ENCODE results near the gene TNXB. TPM values are rescaled to one million over a fixed set of nuclear protein-coding genes. Genes with fewer than 3 reads are reported as not detected.
"Not testable (repeated sequence)": the region's sequence is repeated elsewhere in the genome, so short reads cannot be mapped to it uniquely, and the experiment has no call there.

TNXB gene
- total RNA-seq, 1 experiment from 2014 or later = 11.5 TPM

DNA sequence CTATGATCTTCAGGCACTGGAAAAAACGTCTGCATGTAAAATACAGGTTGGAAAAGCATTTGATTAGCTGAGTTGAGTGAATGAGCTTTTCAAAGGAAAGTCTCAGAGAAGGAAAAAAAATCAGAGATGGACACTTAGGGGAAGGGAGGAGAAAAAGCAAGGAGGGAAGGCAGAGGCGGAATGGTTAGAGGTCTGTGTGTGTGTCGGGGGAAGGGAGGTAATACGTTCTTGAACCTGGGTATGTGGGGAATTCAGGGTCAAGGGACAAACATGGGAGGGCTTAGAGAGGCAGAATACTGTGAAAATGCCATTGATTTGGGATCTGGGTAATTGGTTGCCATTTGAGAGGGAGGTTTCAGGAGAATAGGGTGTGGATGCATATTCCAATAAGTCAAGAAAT, 37.5 kb upstream of the TNXB start:
- no peaks in the 10 kb centered on the region for H3K36me3 ChIP-seq (ENCODE audit: insufficient read depth, low read length, poor library complexity, severe bottlenecking)
- no TSS peak for BruUV-seq (replicated peaks)

DNA sequence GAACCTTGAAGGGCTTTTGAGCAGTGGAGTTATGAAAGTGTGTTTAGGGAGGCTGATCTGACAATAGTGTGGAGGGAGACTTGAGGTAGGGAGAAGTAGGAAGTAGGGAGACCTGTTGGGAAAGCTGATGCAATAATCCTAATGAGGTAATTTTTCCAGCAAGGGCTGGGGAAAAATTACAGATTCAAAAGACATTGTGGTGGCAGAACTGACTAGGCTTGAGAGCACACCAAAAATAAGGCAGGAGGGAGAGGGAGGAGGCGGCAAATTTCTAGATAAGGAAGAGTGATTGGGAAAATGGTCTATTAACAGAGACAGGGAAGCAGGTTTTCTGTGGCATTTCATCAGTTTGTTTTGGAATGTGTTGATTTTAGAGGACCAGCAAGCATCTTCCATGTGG, 37.1 kb upstream of the TNXB start:
- intact Hi-C loops (cut with micrococcal nuclease; ENCODE audit: unreplicated experiment) = no loop called here
- TF ChIP-seq, protein P1, sequence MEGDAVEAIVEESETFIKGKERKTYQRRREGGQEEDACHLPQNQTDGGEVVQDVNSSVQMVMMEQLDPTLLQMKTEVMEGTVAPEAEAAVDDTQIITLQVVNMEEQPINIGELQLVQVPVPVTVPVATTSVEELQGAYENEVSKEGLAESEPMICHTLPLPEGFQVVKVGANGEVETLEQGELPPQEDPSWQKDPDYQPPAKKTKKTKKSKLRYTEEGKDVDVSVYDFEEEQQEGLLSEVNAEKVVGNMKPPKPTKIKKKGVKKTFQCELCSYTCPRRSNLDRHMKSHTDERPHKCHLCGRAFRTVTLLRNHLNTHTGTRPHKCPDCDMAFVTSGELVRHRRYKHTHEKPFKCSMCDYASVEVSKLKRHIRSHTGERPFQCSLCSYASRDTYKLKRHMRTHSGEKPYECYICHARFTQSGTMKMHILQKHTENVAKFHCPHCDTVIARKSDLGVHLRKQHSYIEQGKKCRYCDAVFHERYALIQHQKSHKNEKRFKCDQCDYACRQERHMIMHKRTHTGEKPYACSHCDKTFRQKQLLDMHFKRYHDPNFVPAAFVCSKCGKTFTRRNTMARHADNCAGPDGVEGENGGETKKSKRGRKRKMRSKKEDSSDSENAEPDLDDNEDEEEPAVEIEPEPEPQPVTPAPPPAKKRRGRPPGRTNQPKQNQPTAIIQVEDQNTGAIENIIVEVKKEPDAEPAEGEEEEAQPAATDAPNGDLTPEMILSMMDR (conservative IDR thresholded peaks at IDR 0.05; ENCODE audit: low read depth, low read length) = no peak
- TF ChIP-seq EZH2 (IDR thresholded peaks at IDR 0.05; ENCODE audit: borderline replicate concordance, low read depth, low read length, poor library complexity, severe bottlenecking) = no peak

More for the DNA sequence above, 37.5 kb upstream of the TNXB start:
- DNase-seq (ENCODE audit: low spot score) = no peak
- TF ChIP-seq EZH2 (IDR thresholded peaks at IDR 0.05; ENCODE audit: borderline replicate concordance, low read depth, low read length, poor library complexity, severe bottlenecking) = no peak
- TF ChIP-seq, protein P1 (conservative IDR thresholded peaks at IDR 0.05; ENCODE audit: low read depth, low read length) = no peak
- Histone ChIP-seq H3K4me1 (ENCODE audit: insufficient read depth, low read length, poor library complexity, severe bottlenecking) (peaks cover 3% of the 10 kb centered on the region), H3K9me3 (ENCODE audit: low read depth, low read length, poor library complexity, severe bottlenecking) (no peaks in the 10 kb centered on the region), H3K27me3 (replicated peaks; ENCODE audit: insufficient read depth, low read depth, low read length, poor library complexity) (no peaks in the 10 kb centered on the region), H3K4me3 (ENCODE audit: low read depth, low read length, poor library complexity, severe bottlenecking) (no peak overlapping the region), H3K27ac (ENCODE audit: low read depth, low read length, poor library complexity, severe bottlenecking) (no peak overlapping the region)
- intact Hi-C loops (cut with micrococcal nuclease; ENCODE audit: unreplicated experiment) = no loop called here
- CTCF ChIA-PET = no interaction called here
- POLR2A ChIA-PET (ENCODE audit: low non-redundant PET) = no interaction called here

DNA sequence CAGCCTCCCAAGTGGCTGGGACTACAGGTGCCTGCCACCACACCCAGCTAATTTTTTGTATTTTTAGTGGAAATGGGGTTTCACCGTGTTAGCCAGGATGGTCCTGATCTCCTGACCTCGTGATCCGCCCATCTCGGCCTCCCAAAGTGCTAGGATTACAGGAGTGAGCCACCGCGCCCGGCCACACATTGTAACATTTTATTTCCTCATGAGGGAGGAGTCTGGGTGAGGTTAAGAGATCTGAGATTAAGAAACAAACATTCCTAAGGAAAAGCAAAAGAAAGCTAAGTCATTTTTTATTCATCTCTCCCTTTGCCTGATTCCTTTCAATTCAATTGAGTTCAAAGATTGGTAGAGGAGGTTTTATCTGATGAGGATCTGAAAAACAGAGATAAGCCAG, 35.1 kb upstream of the TNXB start:
- POLR2A ChIA-PET (ENCODE audit: low non-redundant PET); H3K27ac ChIP-seq (ENCODE audit: low read depth, low read length, poor library complexity, severe bottlenecking); DNase-seq (ENCODE audit: low spot score); H3K4me1 ChIP-seq (ENCODE audit: insufficient read depth, low read length, poor library complexity, severe bottlenecking); BruUV-seq (replicated peaks); H3K36me3 ChIP-seq (ENCODE audit: insufficient read depth, low read length, poor library complexity, severe bottlenecking); H3K9me3 ChIP-seq (ENCODE audit: low read depth, low read length, poor library complexity, severe bottlenecking); H3K27me3 ChIP-seq (replicated peaks; ENCODE audit: insufficient read depth, low read depth, low read length, poor library complexity); CTCF ChIA-PET; H3K4me3 ChIP-seq (ENCODE audit: low read depth, low read length, poor library complexity, severe bottlenecking); intact Hi-C loops (cut with micrococcal nuclease; ENCODE audit: unreplicated experiment): not testable (repeated sequence)

More for the DNA sequence above, 37.1 kb upstream of the TNXB start:
- ChIA-PET POLR2A (ENCODE audit: low non-redundant PET) (no interaction called here), CTCF (no interaction called here)
- DNase-seq (ENCODE audit: low spot score) = no peak
- no peak overlapping the region for H3K27ac ChIP-seq (ENCODE audit: low read depth, low read length, poor library complexity, severe bottlenecking)
- no TSS peak for BruUV-seq (replicated peaks)
- H3K9me3 ChIP-seq (ENCODE audit: low read depth, low read length, poor library complexity, severe bottlenecking) = no peaks in the 10 kb centered on the region
- H3K27me3 ChIP-seq (replicated peaks; ENCODE audit: insufficient read depth, low read depth, low read length, poor library complexity) = no peaks in the 10 kb centered on the region
- peaks cover 2% of the 10 kb centered on the region for H3K4me1 ChIP-seq (ENCODE audit: insufficient read depth, low read length, poor library complexity, severe bottlenecking)
- no peaks in the 10 kb centered on the region for H3K36me3 ChIP-seq (ENCODE audit: insufficient read depth, low read length, poor library complexity, severe bottlenecking)
- H3K4me3 ChIP-seq (ENCODE audit: low read depth, low read length, poor library complexity, severe bottlenecking) = no peak overlapping the region

DNA sequence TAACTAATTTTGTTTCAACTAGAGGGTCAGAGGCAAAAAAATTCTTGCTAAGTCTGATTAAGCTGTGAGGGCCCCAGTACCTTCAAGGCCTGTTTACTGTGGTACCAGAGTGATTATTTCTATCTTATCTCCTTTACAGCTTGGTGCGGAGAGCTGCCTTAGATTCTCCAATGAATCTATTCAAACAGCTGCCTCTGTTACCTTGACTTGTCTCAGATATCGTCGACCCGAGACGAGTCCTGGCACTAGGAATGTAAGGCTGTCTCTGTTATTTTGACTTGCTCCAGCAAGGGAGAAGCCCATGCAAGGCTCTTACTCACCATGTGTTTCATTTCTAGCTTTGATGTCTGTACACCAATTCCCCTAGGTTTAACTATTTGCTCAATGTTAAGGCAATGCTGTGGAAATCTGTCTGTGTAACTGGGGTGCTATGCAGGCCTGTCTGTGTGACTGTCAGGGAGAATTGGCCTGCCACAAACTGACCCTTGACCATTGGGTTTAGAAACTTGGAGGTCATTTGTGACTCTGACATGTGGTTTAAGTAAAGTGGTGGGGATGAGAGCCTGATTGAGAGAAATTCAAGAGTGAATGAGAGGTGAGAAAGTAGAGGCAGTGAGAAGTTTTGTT, 31.4 kb upstream of the TNXB start:
- Histone ChIP-seq H3K4me1 (ENCODE audit: insufficient read depth, low read length, poor library complexity, severe bottlenecking) (peaks cover 3% of the 10 kb centered on the region), H3K9me3 (ENCODE audit: low read depth, low read length, poor library complexity, severe bottlenecking) (no peaks in the 10 kb centered on the region), H3K27ac (ENCODE audit: low read depth, low read length, poor library complexity, severe bottlenecking) (no peak overlapping the region), H3K36me3 (ENCODE audit: insufficient read depth, low read length, poor library complexity, severe bottlenecking) (no peaks in the 10 kb centered on the region), H3K27me3 (replicated peaks; ENCODE audit: insufficient read depth, low read depth, low read length, poor library complexity) (no peaks in the 10 kb centered on the region), H3K4me3 (ENCODE audit: low read depth, low read length, poor library complexity, severe bottlenecking) (no peak overlapping the region)
- CTCF ChIA-PET = no interaction called here
- no TSS peak for BruUV-seq (replicated peaks)
- no peak for DNase-seq (ENCODE audit: low spot score)
- TF ChIP-seq, protein P1 (conservative IDR thresholded peaks at IDR 0.05; ENCODE audit: low read depth, low read length) = no peak
- no peak for TF ChIP-seq EZH2 (IDR thresholded peaks at IDR 0.05; ENCODE audit: borderline replicate concordance, low read depth, low read length, poor library complexity, severe bottlenecking)
- intact Hi-C loops (cut with micrococcal nuclease; ENCODE audit: unreplicated experiment) = no loop called here
- POLR2A ChIA-PET (ENCODE audit: low non-redundant PET) = no interaction called here
